HepG2 (cell line): ENCODE measurements around the gene MEGF6. TPM values are rescaled to one million over a fixed set of nuclear protein-coding genes. Genes with fewer than 3 reads are reported as not detected.

ENCODE experiments used
- CEBPB ChIP-seq: IDR thresholded peaks from 2 replicates; pipeline ENCODE4 v1.6.1; 2011; ENCODE audit warnings: low read depth, low read length, improper control_type of control experiment, borderline replicate concordance
- FOXK1 ChIP-seq: sonication (generic); formaldehyde crosslinking; IDR thresholded peaks from 2 replicates; pipeline ENCODE4 v1.4.0; 2020; ENCODE audit warnings: low read depth, missing genetic modification reagents, borderline replicate concordance
- FOXM1 ChIP-seq: sonication (generic); formaldehyde crosslinking; IDR thresholded peaks from 2 replicates; pipeline ENCODE4 v1.5.0; 2020; ENCODE audit warnings: missing genetic modification reagents
- HDAC1 ChIP-seq: sonication (generic); formaldehyde crosslinking; IDR thresholded peaks from 2 replicates; pipeline ENCODE4 v1.5.1; 2020; ENCODE audit warnings: mild to moderate bottlenecking, missing genetic modification reagents
- IRF2 ChIP-seq: IDR thresholded peaks from 2 replicates; pipeline ENCODE4 v1.6.1; 2018; ENCODE audit warnings: missing genetic modification reagents, missing compliant biosample characterization
- MATR3 ChIP-seq: sonication (generic); formaldehyde crosslinking; IDR thresholded peaks from 2 replicates; pipeline ENCODE4 v1.4.0; 2020; ENCODE audit warnings: missing genetic modification reagents
- MZF1 ChIP-seq: sonication (generic); formaldehyde crosslinking; IDR thresholded peaks from 2 replicates; pipeline ENCODE4 v1.8.1; 2023; ENCODE audit warnings: mild to moderate bottlenecking, missing genetic modification reagents, borderline replicate concordance
- NFE2L1 ChIP-seq: sonication (generic); formaldehyde crosslinking; IDR thresholded peaks from 2 replicates; pipeline ENCODE4 v1.4.0; 2020; ENCODE audit warnings: missing genetic modification reagents, mild to moderate bottlenecking, borderline replicate concordance
- NFRKB ChIP-seq: fragments of 450-650 bp; IDR thresholded peaks from 2 replicates; pipeline ENCODE4 v1.6.1; 2017
- NR3C1 ChIP-seq: sonication (generic); formaldehyde crosslinking; IDR thresholded peaks from 2 replicates; pipeline ENCODE4 v1.4.0; 2020; ENCODE audit warnings: missing genetic modification reagents
- TP53 ChIP-seq: sonication (generic); formaldehyde crosslinking; conservative IDR thresholded peaks from 2 replicates; pipeline ENCODE4 v1.4.0; 2020; ENCODE audit warnings: missing genetic modification reagents
- ZFP36L2 ChIP-seq: sonication (generic); formaldehyde crosslinking; IDR thresholded peaks from 2 replicates; pipeline ENCODE4 v1.4.0; 2020; ENCODE audit warnings: missing genetic modification reagents
- ZNF253 ChIP-seq: sonication (generic); formaldehyde crosslinking; IDR thresholded peaks from 2 replicates; pipeline ENCODE4 v1.8.0; 2022; ENCODE audit warnings: mild to moderate bottlenecking, missing genetic modification reagents, borderline replicate concordance
- ZNF431 ChIP-seq: sonication (generic); formaldehyde crosslinking; IDR thresholded peaks from 2 replicates; pipeline ENCODE4 v1.9.0; 2022; ENCODE audit warnings: missing genetic modification reagents, low read depth, mild to moderate bottlenecking, borderline replicate concordance
- ZNF546 ChIP-seq: sonication (generic); formaldehyde crosslinking; conservative IDR thresholded peaks from 2 replicates; pipeline ENCODE4 v1.8.1; 2023; ENCODE audit warnings: mild to moderate bottlenecking, missing genetic modification reagents
- ZNF562 ChIP-seq: sonication (generic); formaldehyde crosslinking; IDR thresholded peaks from 2 replicates; pipeline ENCODE4 v1.8.0; 2022; ENCODE audit warnings: missing genetic modification reagents, borderline replicate concordance
- polyA plus RNA-seq, 8 experiments: library from polyadenylated mRNA; depleted of rRNA in 3 of 8; stranded (reverse) in 7 of 8; unstranded in 1 of 8; fragments of >200 nt; fragmentation: Illumina TruSeq in 4 of 8; extraction: Trizol in 4 of 8; gene quantifications; 2 replicates each; pipeline versions ENCODE4 v1.2.1 to v1.2.3, GENCODE V29; 2011 to 2016; ENCODE audit warnings: low read depth in 4 of 8, missing spikeins in 1 of 8, mixed read lengths in 1 of 8; ENCODE audit not compliant: insufficient read depth in 1 of 8
- total RNA-seq, 5 experiments: library from RNA; depleted of rRNA; stranded (reverse); fragments of >200 nt; fragmentation: Illumina TruSeq; extraction: Trizol; gene quantifications; 2 replicates each; pipeline ENCODE4 v1.2.3, GENCODE V29; 2016; ENCODE audit warnings: low read depth in 1 of 5
- TF ChIP-seq, protein P1 (sequence below): IDR thresholded peaks from 2 replicates; pipeline ENCODE4 v1.4.0; 2020; ENCODE audit warnings: mild to moderate bottlenecking, missing genetic modification reagents
- TF ChIP-seq, protein P2 (sequence below): sonication (generic); formaldehyde crosslinking; IDR thresholded peaks from 2 replicates; pipeline ENCODE4 v1.4.0; 2020; ENCODE audit warnings: missing genetic modification reagents, borderline replicate concordance
- TF ChIP-seq, protein P3 (sequence below): sonication (generic); formaldehyde crosslinking; IDR thresholded peaks from 2 replicates; pipeline ENCODE4 v1.5.0; 2020; ENCODE audit warnings: missing genetic modification reagents

MEGF6 gene
- total and polyA plus RNA-seq, 2 of the 13 experiments (the other 11 are each of a cell fraction or from before 2014, with no cell fraction given) = 1.9 TPM

DNA sequence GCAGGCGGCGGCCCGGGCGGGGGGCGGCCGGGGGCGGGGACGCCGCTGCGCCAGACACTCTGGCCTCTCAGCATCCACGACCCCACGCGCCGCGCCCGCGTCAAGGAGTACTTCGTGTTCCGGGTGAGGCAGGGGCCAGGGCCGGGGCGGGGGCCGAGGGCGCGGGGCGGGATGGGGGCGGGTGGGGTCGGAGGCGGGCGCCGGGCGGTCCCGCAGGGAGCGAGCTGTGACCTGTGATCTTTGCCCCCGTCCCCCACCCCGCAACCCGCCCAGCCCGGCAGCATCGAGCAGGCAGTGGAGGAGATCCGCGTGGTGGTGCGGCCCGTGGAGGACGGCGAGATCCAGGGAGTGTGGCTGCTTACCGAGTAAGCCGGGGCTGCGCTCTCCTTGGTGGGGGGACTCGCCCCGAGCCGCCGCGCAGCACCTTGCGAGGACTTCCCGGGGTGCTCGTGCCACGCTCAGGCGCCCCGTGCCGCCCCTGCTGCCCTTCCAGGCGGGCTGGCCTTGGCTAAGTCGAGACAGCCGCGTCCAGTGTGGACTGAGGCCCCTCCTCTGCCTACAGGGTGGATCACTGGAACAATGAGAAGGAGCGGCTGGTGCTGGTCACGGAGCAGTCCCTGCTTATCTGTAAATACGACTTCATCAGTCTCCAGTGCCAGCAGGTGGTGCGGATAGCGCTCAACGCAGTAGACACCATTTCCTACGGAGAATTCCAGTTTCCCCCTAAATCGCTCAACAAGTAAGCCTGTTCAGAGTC, 14.0 kb upstream of the MEGF6 start (continued):
- TF ChIP-seq, protein P1, sequence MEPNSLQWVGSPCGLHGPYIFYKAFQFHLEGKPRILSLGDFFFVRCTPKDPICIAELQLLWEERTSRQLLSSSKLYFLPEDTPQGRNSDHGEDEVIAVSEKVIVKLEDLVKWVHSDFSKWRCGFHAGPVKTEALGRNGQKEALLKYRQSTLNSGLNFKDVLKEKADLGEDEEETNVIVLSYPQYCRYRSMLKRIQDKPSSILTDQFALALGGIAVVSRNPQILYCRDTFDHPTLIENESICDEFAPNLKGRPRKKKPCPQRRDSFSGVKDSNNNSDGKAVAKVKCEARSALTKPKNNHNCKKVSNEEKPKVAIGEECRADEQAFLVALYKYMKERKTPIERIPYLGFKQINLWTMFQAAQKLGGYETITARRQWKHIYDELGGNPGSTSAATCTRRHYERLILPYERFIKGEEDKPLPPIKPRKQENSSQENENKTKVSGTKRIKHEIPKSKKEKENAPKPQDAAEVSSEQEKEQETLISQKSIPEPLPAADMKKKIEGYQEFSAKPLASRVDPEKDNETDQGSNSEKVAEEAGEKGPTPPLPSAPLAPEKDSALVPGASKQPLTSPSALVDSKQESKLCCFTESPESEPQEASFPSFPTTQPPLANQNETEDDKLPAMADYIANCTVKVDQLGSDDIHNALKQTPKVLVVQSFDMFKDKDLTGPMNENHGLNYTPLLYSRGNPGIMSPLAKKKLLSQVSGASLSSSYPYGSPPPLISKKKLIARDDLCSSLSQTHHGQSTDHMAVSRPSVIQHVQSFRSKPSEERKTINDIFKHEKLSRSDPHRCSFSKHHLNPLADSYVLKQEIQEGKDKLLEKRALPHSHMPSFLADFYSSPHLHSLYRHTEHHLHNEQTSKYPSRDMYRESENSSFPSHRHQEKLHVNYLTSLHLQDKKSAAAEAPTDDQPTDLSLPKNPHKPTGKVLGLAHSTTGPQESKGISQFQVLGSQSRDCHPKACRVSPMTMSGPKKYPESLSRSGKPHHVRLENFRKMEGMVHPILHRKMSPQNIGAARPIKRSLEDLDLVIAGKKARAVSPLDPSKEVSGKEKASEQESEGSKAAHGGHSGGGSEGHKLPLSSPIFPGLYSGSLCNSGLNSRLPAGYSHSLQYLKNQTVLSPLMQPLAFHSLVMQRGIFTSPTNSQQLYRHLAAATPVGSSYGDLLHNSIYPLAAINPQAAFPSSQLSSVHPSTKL = 0 out of 2 replicates have a peak, but pooled peaks have one; percentile 45
- TF ChIP-seq FOXK1 (CRISPR knock-in tag) (no peak), HDAC1 (CRISPR knock-in tag) (peak; percentile 78), ZFP36L2 (no peak), CEBPB (no peak), MATR3 (no peak), NR3C1 (CRISPR knock-in tag) (no peak), TP53 (CRISPR knock-in tag) (no peak), ZNF253 (no peak), MZF1 (CRISPR knock-in tag) (no peak), ZNF562 (CRISPR knock-in tag) (no peak), NFE2L1 (CRISPR knock-in tag) (no peak), ZNF431 (CRISPR knock-in tag) (no peak), ZNF546 (CRISPR knock-in tag) (no peak; the same call in 1 of the 2 replicates), IRF2 (CRISPR knock-in tag) (no peak), FOXM1 (CRISPR knock-in tag) (no peak), NFRKB (no peak)
- TF ChIP-seq, protein P2, sequence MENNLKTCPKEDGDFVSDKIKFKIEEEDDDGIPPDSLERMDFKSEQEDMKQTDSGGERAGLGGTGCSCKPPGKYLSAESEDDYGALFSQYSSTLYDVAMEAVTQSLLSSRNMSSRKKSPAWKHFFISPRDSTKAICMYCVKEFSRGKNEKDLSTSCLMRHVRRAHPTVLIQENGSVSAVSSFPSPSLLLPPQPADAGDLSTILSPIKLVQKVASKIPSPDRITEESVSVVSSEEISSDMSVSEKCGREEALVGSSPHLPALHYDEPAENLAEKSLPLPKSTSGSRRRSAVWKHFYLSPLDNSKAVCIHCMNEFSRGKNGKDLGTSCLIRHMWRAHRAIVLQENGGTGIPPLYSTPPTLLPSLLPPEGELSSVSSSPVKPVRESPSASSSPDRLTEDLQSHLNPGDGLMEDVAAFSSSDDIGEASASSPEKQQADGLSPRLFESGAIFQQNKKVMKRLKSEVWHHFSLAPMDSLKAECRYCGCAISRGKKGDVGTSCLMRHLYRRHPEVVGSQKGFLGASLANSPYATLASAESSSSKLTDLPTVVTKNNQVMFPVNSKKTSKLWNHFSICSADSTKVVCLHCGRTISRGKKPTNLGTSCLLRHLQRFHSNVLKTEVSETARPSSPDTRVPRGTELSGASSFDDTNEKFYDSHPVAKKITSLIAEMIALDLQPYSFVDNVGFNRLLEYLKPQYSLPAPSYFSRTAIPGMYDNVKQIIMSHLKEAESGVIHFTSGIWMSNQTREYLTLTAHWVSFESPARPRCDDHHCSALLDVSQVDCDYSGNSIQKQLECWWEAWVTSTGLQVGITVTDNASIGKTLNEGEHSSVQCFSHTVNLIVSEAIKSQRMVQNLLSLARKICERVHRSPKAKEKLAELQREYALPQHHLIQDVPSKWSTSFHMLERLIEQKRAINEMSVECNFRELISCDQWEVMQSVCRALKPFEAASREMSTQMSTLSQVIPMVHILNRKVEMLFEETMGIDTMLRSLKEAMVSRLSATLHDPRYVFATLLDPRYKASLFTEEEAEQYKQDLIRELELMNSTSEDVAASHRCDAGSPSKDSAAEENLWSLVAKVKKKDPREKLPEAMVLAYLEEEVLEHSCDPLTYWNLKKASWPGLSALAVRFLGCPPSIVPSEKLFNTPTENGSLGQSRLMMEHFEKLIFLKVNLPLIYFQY (CRISPR knock-in tag) = no peak
- TF ChIP-seq, protein P3, sequence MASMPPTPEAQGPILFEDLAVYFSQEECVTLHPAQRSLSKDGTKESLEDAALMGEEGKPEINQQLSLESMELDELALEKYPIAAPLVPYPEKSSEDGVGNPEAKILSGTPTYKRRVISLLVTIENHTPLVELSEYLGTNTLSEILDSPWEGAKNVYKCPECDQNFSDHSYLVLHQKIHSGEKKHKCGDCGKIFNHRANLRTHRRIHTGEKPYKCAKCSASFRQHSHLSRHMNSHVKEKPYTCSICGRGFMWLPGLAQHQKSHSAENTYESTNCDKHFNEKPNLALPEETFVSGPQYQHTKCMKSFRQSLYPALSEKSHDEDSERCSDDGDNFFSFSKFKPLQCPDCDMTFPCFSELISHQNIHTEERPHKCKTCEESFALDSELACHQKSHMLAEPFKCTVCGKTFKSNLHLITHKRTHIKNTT (CRISPR knock-in tag) = no peak
